Fibroblast of the aortic adventitia (primary cell): Measurements from ENCODE around the gene SH3BGRL3. TPM values are rescaled to one million over a fixed set of nuclear protein-coding genes. Genes with fewer than 3 reads are reported as not detected.

Source experiments
- DNase-seq: peaks from one replicate; pipeline ENCODE4 v3.0.0-alpha.2; 2010; ENCODE audit warnings: low read depth
- H3K4me3 ChIP-seq: 2 replicates; pipeline ENCODE4 v1.5.1; 2011; ENCODE audit warnings: low read depth, mild to moderate bottlenecking, control low read depth, low read length, moderate library complexity
- CTCF ChIP-seq: IDR thresholded peaks from 2 replicates; pipeline ENCODE4 v1.5.1; 2011; ENCODE audit warnings: mild to moderate bottlenecking, low read length, control low read depth, inconsistent platforms; ENCODE audit not compliant: insufficient read depth
- total RNA-seq: library from RNA; depleted of rRNA; stranded (reverse); fragments of >200 nt; gene quantifications from 2 replicates; pipeline ENCODE4 v1.2.3, GENCODE V29; 2012; ENCODE audit warnings: low replicate concordance

SH3BGRL3 gene
- total RNA-seq, 1 donor, result 114 TPM

DNA sequence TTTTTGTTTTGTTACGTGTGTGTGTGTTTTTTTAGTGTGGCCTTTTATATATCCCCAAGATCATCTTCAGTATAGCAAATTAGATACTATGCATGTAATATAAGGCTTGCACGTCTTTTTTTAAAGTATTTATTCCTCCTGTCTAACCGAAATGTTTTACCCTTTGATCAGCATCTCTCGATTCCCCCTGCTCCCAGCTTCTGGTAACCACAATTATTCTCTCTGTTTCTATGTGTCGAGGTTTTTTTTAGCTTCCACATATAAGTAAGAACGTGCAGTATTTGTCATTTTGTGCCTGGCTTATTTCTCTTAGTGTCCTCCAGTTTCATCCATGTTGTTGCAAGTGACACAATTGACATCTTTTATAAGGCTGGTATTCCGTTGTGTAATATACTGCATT is 27.2 kb upstream of the SH3BGRL3 start:
- no peak overlapping the region for H3K4me3 ChIP-seq
- DNase-seq, result no peak
- TF ChIP-seq CTCF, result no peak

GRCh38 chr1:26254404-26254803 is 25.5 kb upstream of the SH3BGRL3 start:
- no peak for TF ChIP-seq CTCF
- H3K4me3 ChIP-seq, result no peak overlapping the region
- DNase-seq, result no peak

GRCh38 chr1:26257222-26257621 is 22.7 kb upstream of the SH3BGRL3 start:
- DNase-seq, result no peak
- H3K4me3 ChIP-seq, result no peak overlapping the region
- no peak for TF ChIP-seq CTCF

DNA sequence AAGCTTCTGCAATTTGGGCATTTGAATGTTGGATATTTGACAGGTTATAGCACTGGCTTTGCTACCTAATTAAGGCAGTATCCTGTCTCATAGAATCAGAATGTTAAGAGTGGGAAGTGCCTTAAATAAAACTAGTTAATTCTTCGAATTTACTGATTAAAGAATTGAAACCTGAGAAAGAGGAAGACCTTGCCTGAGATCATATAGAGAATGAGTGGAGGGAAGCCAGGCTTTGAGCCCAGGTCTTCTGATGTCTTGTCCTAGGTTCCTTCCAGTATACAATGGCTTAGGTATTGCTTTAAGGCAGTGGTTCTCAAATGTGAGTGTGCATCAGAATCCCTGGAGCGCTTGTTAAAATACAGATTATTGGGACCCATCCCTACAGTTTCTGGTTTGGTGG is 20.9 kb upstream of the SH3BGRL3 start:
- no peak overlapping the region for H3K4me3 ChIP-seq
- TF ChIP-seq CTCF, result no peak
- no peak for DNase-seq

- no peak for TF ChIP-seq CTCF
- no peak overlapping the region for H3K4me3 ChIP-seq
- no peak for DNase-seq
These were observed 20.3 kb upstream of the SH3BGRL3 start for GRCh38 chr1:26259578-26259977.

GRCh38 chr1:26263212-26263611 is 16.7 kb upstream of the SH3BGRL3 start:
- TF ChIP-seq CTCF, result no peak
- no peak overlapping the region for H3K4me3 ChIP-seq
- no peak for DNase-seq

DNA sequence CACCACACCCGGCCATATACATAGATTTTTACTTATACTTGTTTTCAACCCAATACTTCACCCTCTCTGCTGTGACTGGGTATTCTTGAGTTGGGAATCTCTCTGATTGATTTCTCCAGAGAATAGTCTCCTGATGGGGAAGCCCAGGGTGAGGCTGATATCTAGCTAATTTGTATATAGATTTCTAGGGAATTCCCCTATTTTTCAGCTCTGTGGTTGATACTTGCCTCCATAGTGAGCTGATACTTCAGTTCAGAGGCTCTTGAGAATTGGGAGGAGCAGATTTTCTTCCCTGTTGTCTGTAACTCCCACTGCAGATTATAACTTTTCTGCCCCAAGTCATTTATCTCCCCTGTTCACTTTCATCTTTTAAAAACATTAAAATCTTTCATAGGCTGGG is 14.5 kb upstream of the SH3BGRL3 start:
- TF ChIP-seq CTCF, result no peak
- DNase-seq, result no peak
- no peak overlapping the region for H3K4me3 ChIP-seq
